ENCODE measurements around the gene MAN1B1.

DNA sequence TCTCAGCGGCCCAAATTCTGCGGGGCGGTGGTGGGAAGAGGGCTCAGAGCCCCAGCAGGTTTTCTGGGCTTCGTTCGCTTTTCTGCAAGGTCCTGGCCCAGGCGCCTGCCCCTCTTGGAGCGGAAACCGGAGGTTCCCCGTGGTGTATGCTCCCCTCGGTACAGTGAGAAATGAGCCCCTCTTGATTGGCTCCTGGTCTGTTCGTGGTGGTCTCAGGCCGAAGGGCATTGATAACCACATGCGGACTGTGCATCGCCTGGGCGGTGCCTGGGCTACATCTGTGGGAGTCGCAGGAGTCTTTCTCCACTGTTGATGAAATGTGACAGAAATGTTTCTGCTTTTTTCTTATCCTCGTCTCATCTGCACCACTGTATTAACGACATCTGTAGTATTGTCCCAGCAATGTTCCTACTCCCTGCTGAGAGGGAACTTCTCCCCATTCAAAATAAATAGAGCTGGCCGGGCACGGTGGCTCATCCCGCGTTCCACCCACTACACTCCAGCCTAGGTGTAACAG, 682 bp downstream of the MAN1B1 start:
- no peak for TF ChIP-seq YY1 (IDR thresholded peaks at IDR 0.05; ENCODE audit: low read depth, low read length)
- TF ChIP-seq, protein P1, sequence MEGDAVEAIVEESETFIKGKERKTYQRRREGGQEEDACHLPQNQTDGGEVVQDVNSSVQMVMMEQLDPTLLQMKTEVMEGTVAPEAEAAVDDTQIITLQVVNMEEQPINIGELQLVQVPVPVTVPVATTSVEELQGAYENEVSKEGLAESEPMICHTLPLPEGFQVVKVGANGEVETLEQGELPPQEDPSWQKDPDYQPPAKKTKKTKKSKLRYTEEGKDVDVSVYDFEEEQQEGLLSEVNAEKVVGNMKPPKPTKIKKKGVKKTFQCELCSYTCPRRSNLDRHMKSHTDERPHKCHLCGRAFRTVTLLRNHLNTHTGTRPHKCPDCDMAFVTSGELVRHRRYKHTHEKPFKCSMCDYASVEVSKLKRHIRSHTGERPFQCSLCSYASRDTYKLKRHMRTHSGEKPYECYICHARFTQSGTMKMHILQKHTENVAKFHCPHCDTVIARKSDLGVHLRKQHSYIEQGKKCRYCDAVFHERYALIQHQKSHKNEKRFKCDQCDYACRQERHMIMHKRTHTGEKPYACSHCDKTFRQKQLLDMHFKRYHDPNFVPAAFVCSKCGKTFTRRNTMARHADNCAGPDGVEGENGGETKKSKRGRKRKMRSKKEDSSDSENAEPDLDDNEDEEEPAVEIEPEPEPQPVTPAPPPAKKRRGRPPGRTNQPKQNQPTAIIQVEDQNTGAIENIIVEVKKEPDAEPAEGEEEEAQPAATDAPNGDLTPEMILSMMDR (IDR thresholded peaks at IDR 0.05; ENCODE audit: control extremely low read depth in 1 of 3, insufficient read depth in 1 of 3, low read depth in 1 of 3, low read length in 3 of 3) = no peak
